HFFc6 (cell line): ENCODE measurements around the gene RELL2. TPM values are rescaled to one million over a fixed set of nuclear protein-coding genes. Genes with fewer than 3 reads are reported as not detected.

ENCODE experiments used
- DNase-seq: peaks from one replicate; pipeline ENCODE4 v3.0.0-alpha.2; 2018
- H3K27ac Mint-ChIP-seq: 2 replicates; pipeline ENCODE4 v1.8.0; 2020; ENCODE audit warnings: mild to moderate bottlenecking, mixed read lengths
- H3K27me3 Mint-ChIP-seq: 2 replicates; pipeline ENCODE4 v1.8.0; 2021; ENCODE audit warnings: mild to moderate bottlenecking, moderate library complexity, mixed read lengths; ENCODE audit not compliant: insufficient read depth
- H3K36me3 Mint-ChIP-seq: 2 replicates; pipeline ENCODE4 v1.8.0; 2021; ENCODE audit warnings: low read depth, mixed read lengths
- H3K4me1 Mint-ChIP-seq: 2 replicates; pipeline ENCODE4 v1.8.0; 2020; ENCODE audit warnings: low read depth, mixed read lengths
- H3K4me3 Mint-ChIP-seq: 2 replicates; pipeline ENCODE4 v1.8.0; 2020; ENCODE audit warnings: mild to moderate bottlenecking, moderate library complexity, mixed read lengths
- H3K9me3 Mint-ChIP-seq: 2 replicates; pipeline ENCODE4 v1.8.0; 2020; ENCODE audit warnings: mild to moderate bottlenecking, mixed read lengths
- CTCF ChIP-seq: fragments of 200-600 bp; sonication (generic); IDR thresholded peaks from 2 replicates; pipeline ENCODE4 v1.5.0; 2021; ENCODE audit warnings: antibody characterized with exemption, mild to moderate bottlenecking
- total RNA-seq, 6 experiments: library from RNA; stranded (reverse); fragmentation: NEBNext Ultra II Directional; extraction: Animal tissue kit (Norgen Biotek cat#: 25700); gene quantifications; 2 replicates in 1 of 6; 3 replicates in 5 of 6; pipeline ENCODE4 v1.2.3, GENCODE V29; 2021

RELL2 gene
- total RNA-seq, 6 experiments from 2014 or later, result 2.2 to 4.4 (median 3.0) TPM

- Mint-ChIP-seq H3K4me3 (no peak overlapping the region), H3K27ac (no peak overlapping the region), H3K4me1 (0 out of 2 replicates have a peak, but pooled peaks cover 2% of the 10 kb centered on the region), H3K27me3 (peaks cover 3% of the 10 kb centered on the region), H3K36me3 (peaks cover 17% of the 10 kb centered on the region), H3K9me3 (no peaks in the 10 kb centered on the region)
- no peak for DNase-seq
- no peak for TF ChIP-seq CTCF
Measured at GRCh38 chr5:141672841-141673813, 36.3 kb downstream of the RELL2 start.

GRCh38 chr5:141674747-141675146, 38.0 kb downstream of the RELL2 start:
- Mint-ChIP-seq H3K9me3 (no peaks in the 10 kb centered on the region), H3K4me1 (peaks cover 10% of the 10 kb centered on the region; the same call in 1 of the 2 replicates), H3K36me3 (peaks cover 21% of the 10 kb centered on the region), H3K27me3 (no peaks in the 10 kb centered on the region; the same call in none of the 2 replicates), H3K27ac (no peak overlapping the region), H3K4me3 (no peak overlapping the region)
- no peak for TF ChIP-seq CTCF
- DNase-seq, result no peak

- H3K36me3 Mint-ChIP-seq, result peaks cover 21% of the 10 kb centered on the region
- no peaks in the 10 kb centered on the region; the same call in none of the 2 replicates for H3K27me3 Mint-ChIP-seq
- H3K27ac Mint-ChIP-seq, result no peak overlapping the region
- H3K9me3 Mint-ChIP-seq, result no peaks in the 10 kb centered on the region
- DNase-seq, result no peak
- peaks cover 15% of the 10 kb centered on the region for H3K4me1 Mint-ChIP-seq
- no peak for TF ChIP-seq CTCF
- H3K4me3 Mint-ChIP-seq, result no peak overlapping the region
Measured at GRCh38 chr5:141675672-141676071, 38.9 kb downstream of the RELL2 start.

GRCh38 chr5:141677415-141677814, 40.6 kb downstream of the RELL2 start:
- peak; percentile 45 for TF ChIP-seq CTCF
- Mint-ChIP-seq H3K4me1 (peaks cover 31% of the 10 kb centered on the region), H3K27ac (no peak overlapping the region), H3K27me3 (no peaks in the 10 kb centered on the region; the same call in none of the 2 replicates), H3K4me3 (no peak overlapping the region), H3K36me3 (peaks cover 21% of the 10 kb centered on the region), H3K9me3 (no peaks in the 10 kb centered on the region)
- no peak for DNase-seq

GRCh38 chr5:141680178-141680577, 43.4 kb downstream of the RELL2 start:
- Mint-ChIP-seq H3K27ac (peak overlapping the region; percentile 100), H3K9me3 (no peaks in the 10 kb centered on the region), H3K4me3 (peak overlapping the region; percentile 94; the same call in 1 of the 2 replicates), H3K4me1 (peaks cover 32% of the 10 kb centered on the region), H3K36me3 (peaks cover 15% of the 10 kb centered on the region), H3K27me3 (no peaks in the 10 kb centered on the region; the same call in 1 of the 2 replicates)
- DNase-seq, result no peak
- no peak for TF ChIP-seq CTCF
